Type B pancreatic cell (in vitro differentiated cells): ENCODE measurements around the gene FBXL15. TPM values are rescaled to one million over a fixed set of nuclear protein-coding genes. Genes with fewer than 3 reads are reported as not detected.

Experiments
- DNase-seq: peaks from one replicate; pipeline ENCODE4 v3.0.0; 2021; ENCODE audit warnings: mixed read lengths; ENCODE audit not compliant: unreplicated experiment; ENCODE audit errors: extremely low spot score
- H3K27ac Mint-ChIP-seq: 2 replicates; pipeline ENCODE4 v1.8.0; 2021; ENCODE audit warnings: mild to moderate bottlenecking, mixed read lengths
- H3K27me3 Mint-ChIP-seq: 2 replicates; pipeline ENCODE4 v1.8.0; 2021; ENCODE audit warnings: mixed read lengths
- H3K36me3 Mint-ChIP-seq: 2 replicates; pipeline ENCODE4 v1.8.0; 2021; ENCODE audit warnings: mixed read lengths
- H3K4me1 Mint-ChIP-seq: one replicate; pipeline ENCODE4 v1.8.0; 2021; ENCODE audit warnings: mixed read lengths; ENCODE audit not compliant: unreplicated experiment
- H3K4me3 Mint-ChIP-seq: 2 replicates; pipeline ENCODE4 v1.8.0; 2021; ENCODE audit warnings: mild to moderate bottlenecking, mixed read lengths
- H3K9me3 Mint-ChIP-seq: 2 replicates; pipeline ENCODE4 v1.8.0; 2021; ENCODE audit warnings: mixed read lengths
- CTCF ChIP-seq: fragments of 200-600 bp; sonication (generic); conservative IDR thresholded peaks from 2 replicates; pipeline ENCODE4 v1.5.0; 2021; ENCODE audit warnings: antibody characterized with exemption, mild to moderate bottlenecking
- total RNA-seq: library from RNA; stranded (reverse); gene quantifications from 2 replicates; pipeline ENCODE4 v1.2.1, GENCODE V29; 2021; ENCODE audit warnings: low replicate concordance

Gene FBXL15
- total RNA-seq, 1 donor from 2014 or later = 14.8 TPM

GRCh38 chr10:102449321-102450123 lies 28.9 kb downstream of the FBXL15 start:
- Mint-ChIP-seq H3K27ac (peak overlapping the region; percentile 95), H3K36me3 (no peaks in the 10 kb centered on the region), H3K4me1 (peaks cover 12% of the 10 kb centered on the region), H3K9me3 (no peaks in the 10 kb centered on the region), H3K4me3 (peak overlapping the region; percentile 96), H3K27me3 (no peaks in the 10 kb centered on the region)
- TF ChIP-seq CTCF = no peak
- no peak for DNase-seq

- H3K27ac Mint-ChIP-seq = peak overlapping the region; percentile 95
- no peak for TF ChIP-seq CTCF
- no peaks in the 10 kb centered on the region for H3K9me3 Mint-ChIP-seq
- DNase-seq = no peak
- H3K4me1 Mint-ChIP-seq = peaks cover 12% of the 10 kb centered on the region
- H3K36me3 Mint-ChIP-seq = no peaks in the 10 kb centered on the region
- H3K4me3 Mint-ChIP-seq = peak overlapping the region; percentile 96
- H3K27me3 Mint-ChIP-seq = no peaks in the 10 kb centered on the region
Observed at GRCh38 chr10:102450124-102450373, 29.4 kb downstream of the FBXL15 start.

- Mint-ChIP-seq H3K4me1 (peaks cover 12% of the 10 kb centered on the region), H3K27me3 (no peaks in the 10 kb centered on the region), H3K9me3 (no peaks in the 10 kb centered on the region), H3K27ac (peak overlapping the region; percentile 95), H3K36me3 (no peaks in the 10 kb centered on the region), H3K4me3 (peak overlapping the region; percentile 96)
- DNase-seq = peak; percentile 89
- no peak for TF ChIP-seq CTCF
Observed at GRCh38 chr10:102450374-102451104, 29.9 kb downstream of the FBXL15 start.

- H3K4me1 Mint-ChIP-seq = peaks cover 12% of the 10 kb centered on the region
- no peaks in the 10 kb centered on the region for H3K36me3 Mint-ChIP-seq
- TF ChIP-seq CTCF = no peak
- peak within 1 kb of the TSS; percentile 90 for H3K4me3 Mint-ChIP-seq
- DNase-seq = no peak
- no peaks in the 10 kb centered on the region for H3K9me3 Mint-ChIP-seq
- H3K27ac Mint-ChIP-seq = peak within 1 kb of the TSS; percentile 88
- H3K27me3 Mint-ChIP-seq = no peaks in the 10 kb centered on the region
Observed at GRCh38 chr10:102451105-102451969, 30.7 kb downstream of the FBXL15 start, which contains the start of gene C10orf95. Gene C10orf95, minus strand, starts transcription at chr10:102451543. Its CDS starts 450 bp downstream, at chr10:102451093.

GRCh38 chr10:102452672-102453340 lies 32.2 kb downstream of the FBXL15 start:
- Mint-ChIP-seq H3K9me3 (no peaks in the 10 kb centered on the region), H3K4me1 (peaks cover 12% of the 10 kb centered on the region), H3K27ac (peak overlapping the region; percentile 57), H3K27me3 (no peaks in the 10 kb centered on the region), H3K36me3 (no peaks in the 10 kb centered on the region), H3K4me3 (peak overlapping the region; percentile 75)
- DNase-seq = no peak
- no peak for TF ChIP-seq CTCF
